Activated T-cell treated with anti-CD3 and anti-CD28 coated beads, Interleukin-2, amount 50 U/mL, for 72 hours (primary cell): ENCODE measurements around the gene CTDSP1. TPM values are rescaled to one million over a fixed set of nuclear protein-coding genes. Genes with fewer than 3 reads are reported as not detected.
A peak's percentile ranks its signal among the peaks of the same experiment; 100 is the strongest.

Experiments
- ATAC-seq, 2 donors: fragments of 150-1000 bp; cut with Tn5 transposase; replicated peaks in 1 of 2; 2 replicates each; pipeline ENCODE4 v1.10.0; 2021; ENCODE audit warnings: moderate library complexity in 2 of 2, mild to moderate bottlenecking in 1 of 2
- DNase-seq, 2 donors: peaks; one replicate each; pipeline ENCODE4 v3.0.0; 2021 to 2022; ENCODE audit warnings: mixed read lengths in 1 of 2
- H3K27ac Mint-ChIP-seq: one replicate; pipeline ENCODE4 v1.8.0; 2022; ENCODE audit warnings: mild to moderate bottlenecking, moderate library complexity, mixed read lengths
- H3K27me3 Mint-ChIP-seq: one replicate; pipeline ENCODE4 v1.8.0; 2022; ENCODE audit warnings: low read depth, mixed read lengths
- H3K36me3 Mint-ChIP-seq, 2 donors: one replicate each; pipeline ENCODE4 v1.8.0; 2022; ENCODE audit warnings: mixed read lengths in 2 of 2, mild to moderate bottlenecking in 1 of 2; ENCODE audit not compliant: insufficient read depth in 2 of 2
- H3K4me1 Mint-ChIP-seq: one replicate; pipeline ENCODE4 v1.8.0; 2022; ENCODE audit warnings: low read depth, mixed read lengths
- H3K4me3 Mint-ChIP-seq, 2 donors: one replicate each; pipeline ENCODE4 v1.8.0; 2022; ENCODE audit warnings: mild to moderate bottlenecking in 2 of 2, mixed read lengths in 2 of 2, moderate library complexity in 2 of 2
- H3K9me3 Mint-ChIP-seq, 2 donors: one replicate each; pipeline ENCODE4 v1.8.0; 2022; ENCODE audit warnings: mixed read lengths in 2 of 2
- total RNA-seq, 2 donors: library from RNA; stranded (reverse); gene quantifications; one replicate each; pipeline ENCODE4 v1.2.3, GENCODE V29; 2022

CTDSP1 gene
- total RNA-seq, 2 donors from 2014 or later, result 76.7 to 79.0 TPM

DNA sequence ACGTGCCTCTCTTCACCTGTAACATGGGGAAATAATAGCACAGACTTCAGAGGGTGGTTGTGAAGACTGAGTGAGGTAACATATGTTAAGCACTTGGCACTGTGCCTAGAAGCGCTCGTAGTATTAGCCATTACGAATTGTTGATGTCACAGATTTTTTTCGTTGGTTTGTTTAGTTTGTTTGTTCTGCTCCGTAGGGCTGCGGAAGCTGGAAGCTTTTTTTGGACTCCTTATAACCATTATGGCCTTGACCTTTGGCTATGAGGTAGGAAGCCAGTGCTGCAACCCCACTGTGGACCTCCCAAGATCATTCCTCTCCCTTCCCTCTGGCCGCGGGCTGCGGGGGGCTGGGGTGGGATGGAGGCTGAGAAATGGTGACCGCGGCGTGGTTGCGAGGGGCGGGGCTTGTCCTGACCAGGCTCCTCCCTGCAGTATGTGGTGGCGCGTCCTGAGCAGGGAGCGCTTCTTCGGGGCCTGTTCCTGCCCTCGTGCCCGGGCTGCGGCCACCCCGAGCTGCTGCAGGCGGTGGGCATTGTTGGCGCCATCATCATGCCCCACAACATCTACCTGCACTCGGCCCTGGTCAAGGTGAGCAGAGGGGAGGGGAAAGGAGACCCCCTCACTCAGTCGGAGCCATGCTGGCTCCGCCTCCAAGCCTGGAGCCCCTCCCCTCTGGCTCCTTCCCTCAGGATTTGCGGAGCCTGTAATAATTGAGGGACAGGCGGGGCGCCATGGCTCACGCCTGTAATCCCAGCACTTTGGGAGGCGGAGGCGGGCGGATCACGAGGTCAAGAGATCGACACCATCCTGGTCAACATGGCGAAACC is 12.1 kb upstream of the CTDSP1 start:
- Mint-ChIP-seq H3K4me3 (peak overlapping the region; percentile 10 to 32), H3K27ac (no peak overlapping the region), H3K9me3 (no peaks in the 10 kb centered on the region), H3K36me3 (no peaks in the 10 kb centered on the region), H3K4me1 (peaks cover 4% of the 10 kb centered on the region), H3K27me3 (peaks cover 6% of the 10 kb centered on the region)
- ATAC-seq (peak; percentile 40 to 59), DNase-seq (no peak)

DNA sequence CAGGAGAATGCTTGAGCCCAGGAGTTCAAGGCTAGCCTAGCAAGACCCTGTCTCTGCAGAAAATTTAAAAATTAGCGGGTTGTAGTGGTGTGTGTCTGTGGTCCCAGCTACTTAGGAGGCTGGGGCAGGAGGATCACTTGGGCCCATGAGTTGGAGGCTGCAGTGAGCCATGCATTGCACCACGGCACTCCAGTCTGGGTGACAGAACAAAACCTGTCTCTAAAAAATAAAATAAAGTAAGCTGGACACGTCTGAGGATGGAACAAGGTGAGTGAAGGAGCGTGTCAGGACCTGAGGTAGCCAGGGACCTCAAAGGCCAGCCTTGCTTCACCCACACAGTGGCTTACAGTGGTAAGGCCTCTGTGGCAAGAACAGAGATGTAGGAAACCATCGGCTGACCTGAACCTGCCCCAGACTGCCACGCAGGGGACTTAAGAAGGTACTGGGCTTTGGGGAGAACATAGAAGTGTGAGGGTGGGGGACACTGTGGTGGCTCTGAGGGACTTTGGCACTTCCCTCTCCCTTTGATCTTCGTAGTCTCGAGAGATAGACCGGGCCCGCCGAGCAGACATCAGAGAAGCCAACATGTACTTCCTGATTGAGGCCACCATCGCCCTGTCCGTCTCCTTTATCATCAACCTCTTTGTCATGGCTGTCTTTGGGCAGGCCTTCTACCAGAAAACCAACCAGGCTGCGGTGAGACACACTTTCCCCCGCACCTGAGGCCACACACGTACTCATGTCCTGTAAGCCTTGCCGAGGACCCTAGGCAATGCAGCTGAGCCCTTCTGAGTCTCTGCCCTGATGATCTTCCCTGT is 10.1 kb upstream of the CTDSP1 start:
- H3K4me3 Mint-ChIP-seq, result no peak overlapping the region
- H3K27ac Mint-ChIP-seq, result no peak overlapping the region
- H3K27me3 Mint-ChIP-seq, result peaks cover 6% of the 10 kb centered on the region
- no peak for ATAC-seq
- peaks cover 11% of the 10 kb centered on the region for H3K4me1 Mint-ChIP-seq
- no peak for DNase-seq
- no peaks in the 10 kb centered on the region for H3K36me3 Mint-ChIP-seq
- H3K9me3 Mint-ChIP-seq, result no peaks in the 10 kb centered on the region

DNA sequence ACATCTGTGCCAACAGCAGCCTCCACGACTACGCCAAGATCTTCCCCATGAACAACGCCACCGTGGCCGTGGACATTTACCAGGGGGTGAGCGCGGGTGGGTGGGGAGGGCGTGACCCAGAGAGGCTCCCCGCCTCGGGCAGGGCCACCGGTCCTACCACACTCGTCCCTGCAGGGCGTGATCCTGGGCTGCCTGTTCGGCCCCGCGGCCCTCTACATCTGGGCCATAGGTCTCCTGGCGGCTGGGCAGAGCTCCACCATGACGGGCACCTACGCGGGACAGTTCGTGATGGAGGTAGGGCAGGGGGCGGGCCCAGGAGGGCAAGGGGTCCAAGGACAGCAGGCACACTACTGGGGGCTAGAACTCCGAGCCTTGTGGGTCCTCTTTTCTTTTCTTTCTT is 8.5 kb upstream of the CTDSP1 start:
- no peak for ATAC-seq
- no peak overlapping the region for H3K4me3 Mint-ChIP-seq
- peaks cover 6% of the 10 kb centered on the region for H3K27me3 Mint-ChIP-seq
- no peak overlapping the region for H3K27ac Mint-ChIP-seq
- no peaks in the 10 kb centered on the region for H3K9me3 Mint-ChIP-seq
- H3K4me1 Mint-ChIP-seq, result peaks cover 19% of the 10 kb centered on the region
- H3K36me3 Mint-ChIP-seq, result no peaks in the 10 kb centered on the region
- DNase-seq, result no peak

DNA sequence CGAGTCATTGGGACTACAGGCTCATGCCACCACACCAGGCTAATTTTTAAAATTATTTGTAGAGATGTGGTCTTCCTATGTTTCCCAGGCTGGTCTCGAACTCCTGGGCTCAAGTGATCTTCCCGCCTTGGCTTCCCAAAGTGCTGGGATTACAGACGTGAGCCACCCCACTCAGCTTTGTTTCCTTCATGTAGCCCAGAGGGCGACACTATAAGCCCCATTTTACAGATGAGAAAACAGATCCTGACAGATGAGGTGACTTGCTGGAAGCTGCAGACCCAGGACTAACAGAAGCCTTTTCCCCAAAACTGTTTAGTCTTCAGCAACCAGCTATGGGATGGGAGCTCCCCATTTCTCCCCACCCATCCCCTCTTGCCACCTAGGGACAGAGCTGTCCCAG is 7.2 kb upstream of the CTDSP1 start:
- Mint-ChIP-seq H3K9me3 (no peaks in the 10 kb centered on the region), H3K27me3 (peaks cover 9% of the 10 kb centered on the region), H3K4me3 (no peak overlapping the region), H3K36me3 (peaks cover 0 to 2% of the 10 kb centered on the region in 2 donors), H3K27ac (no peak overlapping the region), H3K4me1 (peaks cover 27% of the 10 kb centered on the region)
- DNase-seq, result no peak
- ATAC-seq, result no peak

DNA sequence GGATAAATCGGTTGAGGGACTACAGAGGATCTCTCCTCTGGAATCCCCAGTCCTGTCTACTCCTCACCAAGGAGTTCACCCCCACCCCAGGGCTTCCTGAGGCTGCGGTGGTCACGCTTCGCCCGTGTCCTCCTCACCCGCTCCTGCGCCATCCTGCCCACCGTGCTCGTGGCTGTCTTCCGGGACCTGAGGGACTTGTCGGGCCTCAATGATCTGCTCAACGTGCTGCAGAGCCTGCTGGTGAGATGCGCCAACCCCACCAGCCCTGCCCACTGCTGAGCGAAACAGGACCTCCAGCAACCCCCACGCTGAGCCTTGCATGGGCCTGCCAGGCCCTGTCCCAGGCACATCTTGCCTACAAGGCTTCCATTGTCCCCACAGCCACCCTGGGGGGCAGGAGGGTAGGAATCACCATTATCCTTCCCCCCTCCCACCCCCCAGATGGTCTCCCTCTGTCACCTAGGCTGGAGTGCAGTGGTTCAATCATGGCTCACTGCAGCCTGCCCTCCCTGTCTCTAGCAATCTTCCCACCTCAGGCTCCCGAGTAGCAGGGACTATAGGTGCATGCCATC is 6.7 kb upstream of the CTDSP1 start:
- H3K4me1 Mint-ChIP-seq, result peaks cover 32% of the 10 kb centered on the region
- no peak for ATAC-seq
- H3K9me3 Mint-ChIP-seq, result no peaks in the 10 kb centered on the region
- no peak overlapping the region for H3K27ac Mint-ChIP-seq
- H3K27me3 Mint-ChIP-seq, result peaks cover 14% of the 10 kb centered on the region
- DNase-seq, result no peak
- H3K36me3 Mint-ChIP-seq, result peaks cover 0 to 2% of the 10 kb centered on the region in 2 donors
- no peak overlapping the region for H3K4me3 Mint-ChIP-seq

DNA sequence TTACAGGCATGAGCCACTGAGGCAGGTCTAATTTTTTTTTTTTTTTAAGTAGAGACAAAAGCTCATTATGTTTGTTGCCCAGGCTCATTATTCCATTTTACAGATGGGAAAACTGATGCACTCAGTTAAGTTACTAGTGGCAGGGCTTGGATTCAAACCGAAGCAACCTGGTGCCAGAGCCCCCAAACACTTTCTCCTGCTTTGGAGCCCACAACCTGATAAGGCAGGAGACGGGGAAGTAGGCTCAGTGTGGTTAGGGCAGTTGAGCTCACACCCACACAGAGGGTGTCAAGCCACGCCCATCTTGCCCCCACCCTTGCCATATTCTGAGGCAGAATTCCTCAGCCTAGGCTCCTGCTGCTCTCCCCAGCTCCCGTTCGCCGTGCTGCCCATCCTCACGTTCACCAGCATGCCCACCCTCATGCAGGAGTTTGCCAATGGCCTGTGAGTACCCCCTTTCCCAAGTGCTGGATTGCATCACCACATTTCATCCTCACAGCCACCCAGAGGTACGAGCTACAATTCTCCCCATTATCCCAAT is 5.8 kb upstream of the CTDSP1 start:
- H3K4me3 Mint-ChIP-seq, result no peak overlapping the region
- peaks cover 0 to 2% of the 10 kb centered on the region in 2 donors for H3K36me3 Mint-ChIP-seq
- peaks cover 34% of the 10 kb centered on the region for H3K4me1 Mint-ChIP-seq
- H3K27ac Mint-ChIP-seq, result no peak overlapping the region
- peaks cover 15% of the 10 kb centered on the region for H3K27me3 Mint-ChIP-seq
- ATAC-seq (no peak), DNase-seq (no peak)
- no peaks in the 10 kb centered on the region for H3K9me3 Mint-ChIP-seq

DNA sequence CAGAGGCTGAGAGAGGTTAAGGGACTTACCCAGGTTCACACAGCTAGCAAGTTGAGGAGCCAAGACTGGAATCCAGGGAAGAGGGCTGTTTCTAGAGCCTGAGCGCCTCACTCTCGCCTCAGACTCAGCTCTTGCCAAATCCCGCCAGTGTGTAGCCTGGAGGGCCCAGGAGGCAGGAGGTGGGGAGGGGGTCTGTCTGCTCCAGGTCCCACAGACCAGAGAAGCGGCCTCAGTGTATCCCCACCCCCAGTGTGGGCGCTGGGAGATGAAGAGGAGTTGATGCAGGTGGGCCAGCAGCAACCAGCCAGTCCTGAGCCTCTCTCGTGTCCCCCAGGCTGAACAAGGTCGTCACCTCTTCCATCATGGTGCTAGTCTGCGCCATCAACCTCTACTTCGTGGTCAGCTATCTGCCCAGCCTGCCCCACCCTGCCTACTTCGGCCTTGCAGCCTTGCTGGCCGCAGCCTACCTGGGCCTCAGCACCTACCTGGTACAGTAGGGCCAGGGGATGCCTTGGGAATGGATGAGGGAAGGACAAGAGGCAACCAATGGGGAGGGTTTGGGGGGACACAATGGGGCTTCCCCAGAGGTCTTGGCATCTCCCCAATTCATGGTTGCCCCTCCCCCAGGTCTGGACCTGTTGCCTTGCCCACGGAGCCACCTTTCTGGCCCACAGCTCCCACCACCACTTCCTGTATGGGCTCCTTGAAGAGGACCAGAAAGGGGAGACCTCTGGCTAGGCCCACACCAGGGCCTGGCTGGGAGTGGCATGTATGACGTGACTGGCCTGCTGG is 5.2 kb upstream of the CTDSP1 start:
- DNase-seq, result no peak
- Mint-ChIP-seq H3K27ac (no peak overlapping the region), H3K27me3 (peaks cover 15% of the 10 kb centered on the region), H3K9me3 (no peaks in the 10 kb centered on the region), H3K36me3 (peaks cover 0 to 2% of the 10 kb centered on the region in 2 donors), H3K4me3 (no peak overlapping the region), H3K4me1 (peaks cover 34% of the 10 kb centered on the region)
- ATAC-seq, result no peak

DNA sequence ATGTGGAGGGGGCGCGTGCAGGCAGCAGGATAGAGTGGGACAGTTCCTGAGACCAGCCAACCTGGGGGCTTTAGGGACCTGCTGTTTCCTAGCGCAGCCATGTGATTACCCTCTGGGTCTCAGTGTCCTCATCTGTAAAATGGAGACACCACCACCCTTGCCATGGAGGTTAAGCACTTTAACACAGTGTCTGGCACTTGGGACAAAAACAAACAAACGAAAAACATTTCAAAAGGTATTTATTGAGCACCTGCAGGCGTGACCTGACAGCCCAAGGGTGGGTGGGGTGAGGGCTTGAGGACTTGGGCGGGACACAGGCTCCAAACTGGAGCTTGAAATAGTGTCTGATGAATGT is 4.6 kb upstream of the CTDSP1 start:
- Mint-ChIP-seq H3K27ac (no peak overlapping the region), H3K4me1 (peaks cover 34% of the 10 kb centered on the region), H3K9me3 (no peaks in the 10 kb centered on the region), H3K27me3 (peaks cover 15% of the 10 kb centered on the region), H3K36me3 (peaks cover 0 to 2% of the 10 kb centered on the region in 2 donors), H3K4me3 (no peak overlapping the region)
- ATAC-seq (no peak), DNase-seq (no peak)

DNA sequence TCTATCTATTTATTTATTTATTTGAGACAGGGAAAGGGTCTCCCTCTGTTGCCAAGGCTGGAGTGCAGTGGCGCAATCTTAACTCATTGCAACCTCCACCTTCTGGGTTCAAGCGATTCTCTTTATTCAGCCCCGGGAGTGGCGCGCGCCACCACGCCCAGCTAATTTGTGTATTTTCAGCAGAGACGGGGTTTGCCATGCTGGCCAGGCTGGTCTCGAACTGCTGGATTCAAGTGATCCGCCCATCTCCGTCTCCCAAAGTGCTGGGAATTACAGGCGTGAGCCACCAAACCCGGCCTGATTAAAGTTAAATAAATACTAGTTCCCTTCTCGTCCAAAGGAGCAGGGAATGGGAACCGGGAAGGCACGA is 4.2 kb upstream of the CTDSP1 start:
- peak overlapping the region; percentile 89 to 90 for H3K4me3 Mint-ChIP-seq
- H3K4me1 Mint-ChIP-seq, result peaks cover 34% of the 10 kb centered on the region
- H3K27ac Mint-ChIP-seq, result peak overlapping the region; percentile 14
- H3K27me3 Mint-ChIP-seq, result peaks cover 15% of the 10 kb centered on the region
- H3K36me3 Mint-ChIP-seq, result peaks cover 0 to 2% of the 10 kb centered on the region in 2 donors
- ATAC-seq (no peak), DNase-seq (no peak)
- no peaks in the 10 kb centered on the region for H3K9me3 Mint-ChIP-seq

DNA sequence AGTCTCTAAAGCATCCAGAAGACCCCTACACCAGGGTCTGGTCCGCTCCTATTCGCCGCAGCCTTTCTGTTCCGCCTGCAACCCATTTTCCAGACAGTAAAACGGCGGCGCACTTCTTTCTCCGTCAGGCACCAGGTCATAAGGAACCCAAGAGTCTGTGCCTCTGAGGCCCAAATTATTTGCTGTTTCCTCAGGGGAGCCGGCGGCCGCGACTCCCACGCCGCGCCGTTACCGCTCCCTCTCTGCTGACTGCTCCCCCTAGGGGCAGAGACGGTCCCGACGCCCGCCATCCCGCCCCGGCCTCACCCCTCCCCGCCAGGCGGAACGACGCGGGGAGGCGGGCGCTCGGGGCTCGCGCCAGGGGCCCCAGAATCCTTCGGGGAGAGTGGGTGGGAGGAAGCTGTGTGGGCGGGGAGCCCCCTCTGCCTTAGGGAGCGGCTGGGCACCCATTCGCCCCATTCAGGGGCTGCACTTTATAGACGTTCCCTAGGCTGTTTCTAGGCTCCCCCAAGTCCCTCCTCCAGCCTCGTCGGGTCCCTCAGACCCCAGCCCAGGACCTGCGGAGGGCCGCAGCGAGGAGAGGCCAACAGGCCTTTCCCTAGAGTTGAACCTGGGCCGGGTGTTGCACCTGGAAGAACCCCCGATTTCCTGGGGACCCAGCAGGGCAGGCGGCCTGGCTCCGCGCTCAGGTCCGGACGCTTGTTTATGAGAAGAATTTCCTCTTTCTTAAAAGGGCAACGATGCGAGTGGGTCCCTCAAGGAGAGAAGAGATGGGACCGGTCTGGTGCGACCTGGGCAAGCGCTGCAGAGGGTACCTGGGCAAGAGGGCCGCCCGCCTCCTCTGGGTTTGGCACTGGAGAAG is 3.6 kb upstream of the CTDSP1 start:
- Mint-ChIP-seq H3K4me1 (peaks cover 34% of the 10 kb centered on the region), H3K27ac (peak overlapping the region; percentile 78), H3K27me3 (peaks cover 15% of the 10 kb centered on the region), H3K36me3 (peaks cover 0 to 2% of the 10 kb centered on the region in 2 donors), H3K9me3 (no peaks in the 10 kb centered on the region), H3K4me3 (peak overlapping the region; percentile 89 to 90)
- DNase-seq (peak; percentile 95), ATAC-seq (peak; percentile 65 to 69)

DNA sequence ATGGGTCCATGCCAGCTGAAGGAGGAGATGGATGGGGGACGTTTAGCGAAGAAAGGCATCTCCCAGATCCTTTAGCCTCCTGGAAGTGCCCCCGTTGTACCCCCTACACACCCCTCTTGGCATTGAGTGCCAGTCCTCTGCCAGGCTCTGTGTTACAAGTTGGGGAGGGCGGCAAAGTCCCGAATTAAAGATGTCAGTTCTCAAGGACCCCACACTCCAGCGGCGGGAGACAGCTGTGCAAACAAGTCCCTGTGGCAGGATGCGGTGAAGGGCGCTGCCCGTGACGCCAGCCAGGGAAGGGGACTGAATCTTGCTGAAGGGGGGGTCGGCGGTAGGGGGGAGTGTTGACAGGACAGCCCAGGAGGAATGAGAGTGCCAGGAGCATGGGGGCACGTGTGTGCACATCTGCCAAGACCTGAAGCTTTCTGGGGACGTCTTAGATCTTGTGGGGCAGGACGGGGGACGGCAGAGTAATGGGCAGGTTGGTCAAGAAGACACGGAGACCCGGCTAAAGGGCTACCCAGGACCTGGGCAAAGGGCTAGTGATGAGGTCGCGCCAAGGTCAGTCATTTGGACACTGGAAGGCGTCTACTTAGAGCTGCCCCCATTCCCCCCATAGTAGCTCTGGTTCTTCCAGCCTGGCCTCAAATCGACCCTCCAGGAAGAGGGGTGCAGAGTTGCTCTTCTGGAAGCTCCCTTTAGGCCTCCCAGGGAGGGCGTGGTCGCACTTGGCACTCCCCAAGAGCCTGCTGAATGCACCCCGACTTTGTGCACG is 2.8 kb upstream of the CTDSP1 start:
- Mint-ChIP-seq H3K27ac (peak overlapping the region; percentile 78), H3K4me3 (peak overlapping the region; percentile 89 to 90), H3K4me1 (peaks cover 40% of the 10 kb centered on the region), H3K9me3 (no peaks in the 10 kb centered on the region), H3K36me3 (peaks cover 0 to 2% of the 10 kb centered on the region in 2 donors), H3K27me3 (peaks cover 15% of the 10 kb centered on the region)
- ATAC-seq, result peak; percentile 1 to 2
- DNase-seq, result peak; percentile 59 to 69
